WTC11 (cell line): ENCODE measurements around the gene FSTL4. TPM values are rescaled to one million over a fixed set of nuclear protein-coding genes. Genes with fewer than 3 reads are reported as not detected.

Source experiments
- ATAC-seq: fragments of 200-7000 bp; cut with Tn5 transposase; 2 replicates; pipeline ENCODE4 v1.10.0; 2021; ENCODE audit warnings: mild to moderate bottlenecking, moderate library complexity
- CTCF ChIA-PET: fragments of 300-600 bp; sonication (Branson Sonifier 250); formaldehyde crosslinking; loops from one replicate; lab custom pipeline; 2021; ENCODE audit warnings: antibody characterized with exemption; lab: Charles Lee
- POLR2A ChIA-PET: fragments of 350-600 bp; sonication (Branson Sonifier 250); formaldehyde crosslinking; loops from one replicate; lab custom pipeline; 2021; ENCODE audit warnings: antibody characterized with exemption; lab: Charles Lee
- DNase-seq: peaks from one replicate; pipeline ENCODE4 v3.0.0; 2021; ENCODE audit warnings: low spot score
- H3K27ac Mint-ChIP-seq: 2 replicates; pipeline ENCODE4 v1.8.0; 2021; ENCODE audit warnings: mixed read lengths
- H3K27me3 Mint-ChIP-seq: 2 replicates; pipeline ENCODE4 v1.8.0; 2021; ENCODE audit warnings: low read depth, mild to moderate bottlenecking, moderate library complexity, mixed read lengths
- H3K36me3 Mint-ChIP-seq: 2 replicates; pipeline ENCODE4 v1.8.0; 2021; ENCODE audit warnings: mixed read lengths
- H3K4me1 Mint-ChIP-seq: 2 replicates; pipeline ENCODE4 v1.8.0; 2022; ENCODE audit warnings: mixed read lengths
- H3K4me3 Mint-ChIP-seq: 2 replicates; pipeline ENCODE4 v1.8.0; 2021; ENCODE audit warnings: mild to moderate bottlenecking, moderate library complexity, mixed read lengths
- H3K9me3 Mint-ChIP-seq: 2 replicates; pipeline ENCODE4 v1.8.0; 2021; ENCODE audit warnings: mixed read lengths
- CBFB ChIP-seq: sonication (generic); formaldehyde crosslinking; IDR thresholded peaks from 2 replicates; pipeline ENCODE4 v1.8.1; 2022; ENCODE audit warnings: mild to moderate bottlenecking, low read depth, missing genetic modification reagents
- CREM ChIP-seq: sonication (generic); formaldehyde crosslinking; IDR thresholded peaks from 2 replicates; pipeline ENCODE4 v1.8.1; 2022; ENCODE audit warnings: mild to moderate bottlenecking, missing genetic modification reagents, moderate library complexity
- EMX1 ChIP-seq: fragments of 250-450 bp; sonication (Bioruptor Pico); IDR thresholded peaks from 2 replicates; pipeline ENCODE4 v1.8.0; 2021; ENCODE audit warnings: mild to moderate bottlenecking
- IRF2 ChIP-seq: sonication (generic); formaldehyde crosslinking; IDR thresholded peaks from 2 replicates; pipeline ENCODE4 v1.8.0; 2022; ENCODE audit warnings: low read depth, missing genetic modification reagents, borderline replicate concordance
- NFYB ChIP-seq: sonication (generic); formaldehyde crosslinking; conservative IDR thresholded peaks from 2 replicates; pipeline ENCODE4 v1.8.0; 2022; ENCODE audit warnings: low read depth, missing genetic modification reagents
- NR2C2 ChIP-seq: sonication (generic); formaldehyde crosslinking; IDR thresholded peaks from 2 replicates; pipeline ENCODE4 v1.8.0; 2022; ENCODE audit warnings: mild to moderate bottlenecking, missing genetic modification reagents
- SMAD4 ChIP-seq: sonication (generic); formaldehyde crosslinking; IDR thresholded peaks from 2 replicates; pipeline ENCODE4 v1.8.0; 2022; ENCODE audit warnings: mild to moderate bottlenecking, missing genetic modification reagents
- SP1 ChIP-seq: sonication (generic); formaldehyde crosslinking; conservative IDR thresholded peaks from 2 replicates; pipeline ENCODE4 v1.8.1; 2022; ENCODE audit warnings: missing genetic modification reagents
- TEAD1 ChIP-seq: sonication (generic); formaldehyde crosslinking; IDR thresholded peaks from 2 replicates; pipeline ENCODE4 v1.8.0; 2022; ENCODE audit warnings: mild to moderate bottlenecking, missing genetic modification reagents
- TP53 ChIP-seq: sonication (generic); formaldehyde crosslinking; IDR thresholded peaks from 2 replicates; pipeline ENCODE4 v1.8.1; 2023; ENCODE audit warnings: mild to moderate bottlenecking, missing genetic modification reagents
- ZNF138 ChIP-seq: sonication (generic); formaldehyde crosslinking; conservative IDR thresholded peaks from 2 replicates; pipeline ENCODE4 v1.8.1; 2022; ENCODE audit warnings: mild to moderate bottlenecking, moderate library complexity, missing genetic modification reagents
- ZNF317 ChIP-seq: sonication (generic); formaldehyde crosslinking; IDR thresholded peaks from 2 replicates; pipeline ENCODE4 v1.8.1; 2023; ENCODE audit warnings: low read depth, mild to moderate bottlenecking, moderate library complexity, missing genetic modification reagents, borderline replicate concordance
- ZNF396 ChIP-seq: fragments of 250-450 bp; sonication (Bioruptor Pico); IDR thresholded peaks from 2 replicates; pipeline ENCODE4 v1.8.0; 2021; ENCODE audit warnings: mild to moderate bottlenecking, moderate library complexity, borderline replicate concordance
- ZNF423 ChIP-seq: fragments of 250-450 bp; sonication (Bioruptor Pico); IDR thresholded peaks from 2 replicates; pipeline ENCODE4 v2.1.2; 2022; ENCODE audit warnings: mild to moderate bottlenecking, moderate library complexity
- total RNA-seq: library from RNA; stranded (reverse); gene quantifications from 3 replicates; pipeline ENCODE4 v1.2.3, GENCODE V29; 2021
- TF ChIP-seq, protein P1 (sequence below): sonication (generic); formaldehyde crosslinking; IDR thresholded peaks from 2 replicates; pipeline ENCODE4 v1.8.1; 2023; ENCODE audit warnings: mild to moderate bottlenecking, missing genetic modification reagents
- TF ChIP-seq, protein P2 (sequence below): sonication (generic); formaldehyde crosslinking; IDR thresholded peaks from 2 replicates; pipeline ENCODE4 v1.8.0; 2022; ENCODE audit warnings: mild to moderate bottlenecking, missing genetic modification reagents
- TF ChIP-seq, protein P3 (sequence below): sonication (generic); formaldehyde crosslinking; IDR thresholded peaks from 2 replicates; pipeline ENCODE4 v1.8.0; 2022; ENCODE audit warnings: mild to moderate bottlenecking, missing genetic modification reagents
- TF ChIP-seq, protein P4 (sequence below): sonication (generic); formaldehyde crosslinking; IDR thresholded peaks from 2 replicates; pipeline ENCODE4 v1.8.1; 2022; ENCODE audit warnings: mild to moderate bottlenecking, moderate library complexity, missing genetic modification reagents
- TF ChIP-seq, protein P5 (sequence below): sonication (generic); formaldehyde crosslinking; IDR thresholded peaks from 2 replicates; pipeline ENCODE4 v1.8.0; 2022; ENCODE audit warnings: mild to moderate bottlenecking, missing genetic modification reagents
- TF ChIP-seq, protein P6 (sequence below): sonication (generic); formaldehyde crosslinking; IDR thresholded peaks from 2 replicates; pipeline ENCODE4 v1.8.1; 2022; ENCODE audit warnings: missing genetic modification reagents, borderline replicate concordance
- TF ChIP-seq, protein P7 (sequence below): sonication (generic); formaldehyde crosslinking; IDR thresholded peaks from 2 replicates; pipeline ENCODE4 v1.8.1; 2023; ENCODE audit warnings: mild to moderate bottlenecking, missing genetic modification reagents, borderline replicate concordance

Gene FSTL4
- total RNA-seq, 1 experiment from 2014 or later: 6.1 TPM

DNA sequence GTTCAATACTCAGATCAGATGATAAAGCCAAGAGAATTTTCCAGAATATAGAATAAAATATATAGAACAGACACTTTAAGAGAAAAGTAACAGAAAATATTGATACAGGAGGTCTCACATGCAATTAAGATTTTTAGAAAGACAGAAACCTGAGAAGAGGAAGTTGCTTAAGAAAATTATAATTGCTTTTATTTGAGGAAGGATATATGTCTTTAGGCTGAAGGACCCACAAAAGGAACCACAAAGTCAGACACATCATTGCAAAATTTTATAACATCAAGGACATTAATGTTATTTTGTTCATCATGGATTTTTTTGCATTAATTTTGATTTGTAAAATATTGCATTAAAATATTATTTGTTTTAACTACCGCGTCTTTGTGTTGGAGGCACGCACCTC is 141.5 kb downstream of the FSTL4 start:
- Mint-ChIP-seq H3K36me3 (no peaks in the 10 kb centered on the region), H3K27ac (no peak overlapping the region), H3K9me3 (no peaks in the 10 kb centered on the region), H3K27me3 (no peaks in the 10 kb centered on the region), H3K4me3 (no peak overlapping the region), H3K4me1 (peaks cover 13% of the 10 kb centered on the region)
- no peak for ATAC-seq
- DNase-seq: no peak
- ChIA-PET POLR2A (no interaction called here), CTCF (no interaction called here)
- TF ChIP-seq ZNF138 (CRISPR knock-in tag): no peak
- TF ChIP-seq, protein P1, sequence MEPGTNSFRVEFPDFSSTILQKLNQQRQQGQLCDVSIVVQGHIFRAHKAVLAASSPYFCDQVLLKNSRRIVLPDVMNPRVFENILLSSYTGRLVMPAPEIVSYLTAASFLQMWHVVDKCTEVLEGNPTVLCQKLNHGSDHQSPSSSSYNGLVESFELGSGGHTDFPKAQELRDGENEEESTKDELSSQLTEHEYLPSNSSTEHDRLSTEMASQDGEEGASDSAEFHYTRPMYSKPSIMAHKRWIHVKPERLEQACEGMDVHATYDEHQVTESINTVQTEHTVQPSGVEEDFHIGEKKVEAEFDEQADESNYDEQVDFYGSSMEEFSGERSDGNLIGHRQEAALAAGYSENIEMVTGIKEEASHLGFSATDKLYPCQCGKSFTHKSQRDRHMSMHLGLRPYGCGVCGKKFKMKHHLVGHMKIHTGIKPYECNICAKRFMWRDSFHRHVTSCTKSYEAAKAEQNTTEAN (CRISPR knock-in tag): no peak
- TF ChIP-seq, protein P2, sequence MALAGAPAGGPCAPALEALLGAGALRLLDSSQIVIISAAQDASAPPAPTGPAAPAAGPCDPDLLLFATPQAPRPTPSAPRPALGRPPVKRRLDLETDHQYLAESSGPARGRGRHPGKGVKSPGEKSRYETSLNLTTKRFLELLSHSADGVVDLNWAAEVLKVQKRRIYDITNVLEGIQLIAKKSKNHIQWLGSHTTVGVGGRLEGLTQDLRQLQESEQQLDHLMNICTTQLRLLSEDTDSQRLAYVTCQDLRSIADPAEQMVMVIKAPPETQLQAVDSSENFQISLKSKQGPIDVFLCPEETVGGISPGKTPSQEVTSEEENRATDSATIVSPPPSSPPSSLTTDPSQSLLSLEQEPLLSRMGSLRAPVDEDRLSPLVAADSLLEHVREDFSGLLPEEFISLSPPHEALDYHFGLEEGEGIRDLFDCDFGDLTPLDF (CRISPR knock-in tag): no peak
- TF ChIP-seq, protein P3, sequence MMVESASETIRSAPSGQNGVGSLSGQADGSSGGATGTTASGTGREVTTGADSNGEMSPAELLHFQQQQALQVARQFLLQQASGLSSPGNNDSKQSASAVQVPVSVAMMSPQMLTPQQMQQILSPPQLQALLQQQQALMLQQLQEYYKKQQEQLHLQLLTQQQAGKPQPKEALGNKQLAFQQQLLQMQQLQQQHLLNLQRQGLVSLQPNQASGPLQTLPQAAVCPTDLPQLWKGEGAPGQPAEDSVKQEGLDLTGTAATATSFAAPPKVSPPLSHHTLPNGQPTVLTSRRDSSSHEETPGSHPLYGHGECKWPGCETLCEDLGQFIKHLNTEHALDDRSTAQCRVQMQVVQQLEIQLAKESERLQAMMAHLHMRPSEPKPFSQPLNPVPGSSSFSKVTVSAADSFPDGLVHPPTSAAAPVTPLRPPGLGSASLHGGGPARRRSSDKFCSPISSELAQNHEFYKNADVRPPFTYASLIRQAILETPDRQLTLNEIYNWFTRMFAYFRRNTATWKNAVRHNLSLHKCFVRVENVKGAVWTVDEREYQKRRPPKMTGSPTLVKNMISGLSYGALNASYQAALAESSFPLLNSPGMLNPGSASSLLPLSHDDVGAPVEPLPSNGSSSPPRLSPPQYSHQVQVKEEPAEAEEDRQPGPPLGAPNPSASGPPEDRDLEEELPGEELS (CRISPR knock-in tag): no peak
- TF ChIP-seq NFYB (CRISPR knock-in tag): no peak
- no peak for TF ChIP-seq CREM (CRISPR knock-in tag)
- no peak for TF ChIP-seq IRF2 (CRISPR knock-in tag)
- no peak for TF ChIP-seq ZNF396 (CRISPR knock-in tag)
- no peak for TF ChIP-seq TEAD1 (CRISPR knock-in tag)
- TF ChIP-seq, protein P4, sequence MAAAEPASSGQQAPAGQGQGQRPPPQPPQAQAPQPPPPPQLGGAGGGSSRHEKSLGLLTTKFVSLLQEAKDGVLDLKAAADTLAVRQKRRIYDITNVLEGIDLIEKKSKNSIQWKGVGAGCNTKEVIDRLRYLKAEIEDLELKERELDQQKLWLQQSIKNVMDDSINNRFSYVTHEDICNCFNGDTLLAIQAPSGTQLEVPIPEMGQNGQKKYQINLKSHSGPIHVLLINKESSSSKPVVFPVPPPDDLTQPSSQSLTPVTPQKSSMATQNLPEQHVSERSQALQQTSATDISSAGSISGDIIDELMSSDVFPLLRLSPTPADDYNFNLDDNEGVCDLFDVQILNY: no peak
- no peak for TF ChIP-seq TP53 (CRISPR knock-in tag)
- no peak for TF ChIP-seq ZNF423 (CRISPR knock-in tag)
- no peak for TF ChIP-seq SMAD4 (CRISPR knock-in tag)
- no peak for TF ChIP-seq CBFB (CRISPR knock-in tag)
- no peak for TF ChIP-seq ZNF317 (CRISPR knock-in tag)
- TF ChIP-seq, protein P5, sequence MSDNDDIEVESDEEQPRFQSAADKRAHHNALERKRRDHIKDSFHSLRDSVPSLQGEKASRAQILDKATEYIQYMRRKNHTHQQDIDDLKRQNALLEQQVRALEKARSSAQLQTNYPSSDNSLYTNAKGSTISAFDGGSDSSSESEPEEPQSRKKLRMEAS (CRISPR knock-in tag): no peak

DNA sequence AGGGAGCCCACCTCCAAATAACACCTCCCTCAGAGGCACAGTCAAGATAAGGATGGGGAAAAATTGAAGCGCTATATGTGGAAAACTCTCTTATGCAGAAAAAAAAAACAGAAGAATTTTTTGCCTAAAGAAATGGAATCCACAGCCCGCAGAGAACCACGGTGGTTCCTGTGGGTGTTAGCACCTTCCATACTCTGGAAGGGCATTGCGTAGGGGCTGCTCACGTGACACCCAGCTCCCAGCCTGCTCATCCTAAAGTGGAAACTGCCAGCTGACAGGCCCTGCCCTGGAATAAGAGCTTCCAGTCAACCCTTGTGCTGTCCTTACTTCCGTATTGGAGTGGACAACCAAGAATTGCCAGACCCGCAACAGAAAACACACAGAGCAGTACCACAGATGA is 142.5 kb downstream of the FSTL4 start:
- no peak overlapping the region for H3K4me3 Mint-ChIP-seq
- no peak for ATAC-seq
- no peaks in the 10 kb centered on the region for H3K27me3 Mint-ChIP-seq
- no peaks in the 10 kb centered on the region for H3K9me3 Mint-ChIP-seq
- POLR2A ChIA-PET: no interaction called here
- TF ChIP-seq, protein P6, sequence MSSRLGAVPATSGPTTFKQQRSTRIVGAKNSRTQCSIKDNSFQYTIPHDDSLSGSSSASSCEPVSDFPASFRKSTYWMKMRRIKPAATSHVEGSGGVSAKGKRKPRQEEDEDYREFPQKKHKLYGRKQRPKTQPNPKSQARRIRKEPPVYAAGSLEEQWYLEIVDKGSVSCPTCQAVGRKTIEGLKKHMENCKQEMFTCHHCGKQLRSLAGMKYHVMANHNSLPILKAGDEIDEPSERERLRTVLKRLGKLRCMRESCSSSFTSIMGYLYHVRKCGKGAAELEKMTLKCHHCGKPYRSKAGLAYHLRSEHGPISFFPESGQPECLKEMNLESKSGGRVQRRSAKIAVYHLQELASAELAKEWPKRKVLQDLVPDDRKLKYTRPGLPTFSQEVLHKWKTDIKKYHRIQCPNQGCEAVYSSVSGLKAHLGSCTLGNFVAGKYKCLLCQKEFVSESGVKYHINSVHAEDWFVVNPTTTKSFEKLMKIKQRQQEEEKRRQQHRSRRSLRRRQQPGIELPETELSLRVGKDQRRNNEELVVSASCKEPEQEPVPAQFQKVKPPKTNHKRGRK (CRISPR knock-in tag): no peak
- no peak for TF ChIP-seq EMX1 (CRISPR knock-in tag)
- no peak for TF ChIP-seq NR2C2 (CRISPR knock-in tag)
- TF ChIP-seq, protein P7, sequence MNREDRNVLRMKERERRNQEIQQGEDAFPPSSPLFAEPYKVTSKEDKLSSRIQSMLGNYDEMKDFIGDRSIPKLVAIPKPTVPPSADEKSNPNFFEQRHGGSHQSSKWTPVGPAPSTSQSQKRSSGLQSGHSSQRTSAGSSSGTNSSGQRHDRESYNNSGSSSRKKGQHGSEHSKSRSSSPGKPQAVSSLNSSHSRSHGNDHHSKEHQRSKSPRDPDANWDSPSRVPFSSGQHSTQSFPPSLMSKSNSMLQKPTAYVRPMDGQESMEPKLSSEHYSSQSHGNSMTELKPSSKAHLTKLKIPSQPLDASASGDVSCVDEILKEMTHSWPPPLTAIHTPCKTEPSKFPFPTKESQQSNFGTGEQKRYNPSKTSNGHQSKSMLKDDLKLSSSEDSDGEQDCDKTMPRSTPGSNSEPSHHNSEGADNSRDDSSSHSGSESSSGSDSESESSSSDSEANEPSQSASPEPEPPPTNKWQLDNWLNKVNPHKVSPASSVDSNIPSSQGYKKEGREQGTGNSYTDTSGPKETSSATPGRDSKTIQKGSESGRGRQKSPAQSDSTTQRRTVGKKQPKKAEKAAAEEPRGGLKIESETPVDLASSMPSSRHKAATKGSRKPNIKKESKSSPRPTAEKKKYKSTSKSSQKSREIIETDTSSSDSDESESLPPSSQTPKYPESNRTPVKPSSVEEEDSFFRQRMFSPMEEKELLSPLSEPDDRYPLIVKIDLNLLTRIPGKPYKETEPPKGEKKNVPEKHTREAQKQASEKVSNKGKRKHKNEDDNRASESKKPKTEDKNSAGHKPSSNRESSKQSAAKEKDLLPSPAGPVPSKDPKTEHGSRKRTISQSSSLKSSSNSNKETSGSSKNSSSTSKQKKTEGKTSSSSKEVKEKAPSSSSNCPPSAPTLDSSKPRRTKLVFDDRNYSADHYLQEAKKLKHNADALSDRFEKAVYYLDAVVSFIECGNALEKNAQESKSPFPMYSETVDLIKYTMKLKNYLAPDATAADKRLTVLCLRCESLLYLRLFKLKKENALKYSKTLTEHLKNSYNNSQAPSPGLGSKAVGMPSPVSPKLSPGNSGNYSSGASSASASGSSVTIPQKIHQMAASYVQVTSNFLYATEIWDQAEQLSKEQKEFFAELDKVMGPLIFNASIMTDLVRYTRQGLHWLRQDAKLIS: no peak
- no peak for TF ChIP-seq SP1 (CRISPR knock-in tag)
- TF ChIP-seq, all 79 proteins: peak for 0
- Mint-ChIP-seq H3K27ac (no peak overlapping the region), H3K4me1 (peaks cover 13% of the 10 kb centered on the region), H3K36me3 (no peaks in the 10 kb centered on the region)
- DNase-seq: no peak
- CTCF ChIA-PET: interaction anchor here (1.0 to 2.3 kb wide), 4 partner anchors 10 to 141 kb away, joined by 3 to 12 read pairs (median 6); no protein-coding TSS in a partner anchor
